Uterus (tissue), 4 donors: ENCODE results near the gene MTSS2. TPM values are rescaled to one million over a fixed set of nuclear protein-coding genes. Genes with fewer than 3 reads are reported as not detected.
A peak's percentile ranks its signal among the peaks of the same experiment; 100 is the strongest.

Source experiments
- DNase-seq, 2 donors: peaks; one replicate each; pipeline ENCODE4 v3.0.0-alpha.2; 2019 to 2020
- H3K27ac ChIP-seq, 2 donors: fragments of 200-600 bp; sonication (generic); 1 replicate in 1 of 2; 2 replicates in 1 of 2; pipeline ENCODE4 v1.5.1; 2016 to 2018
- H3K27me3 ChIP-seq, 2 donors: fragments of 200-600 bp; sonication (generic); one replicate each; pipeline ENCODE4 v1.5.1; 2018 to 2019; ENCODE audit warnings: control low read depth in 1 of 2
- H3K36me3 ChIP-seq, 2 donors: fragments of 200-600 bp; sonication (generic); one replicate each; pipeline ENCODE4 v1.5.1; 2019; ENCODE audit warnings: control low read depth in 1 of 2
- H3K4me1 ChIP-seq, 2 donors: fragments of 200-600 bp; sonication (generic); one replicate each; pipeline ENCODE4 v1.5.1; 2018 to 2019; ENCODE audit warnings: control low read depth in 1 of 2
- H3K4me3 ChIP-seq, 2 donors: fragments of 200-600 bp; sonication (generic); 1 replicate in 1 of 2; 2 replicates in 1 of 2; pipeline ENCODE4 v1.5.1; 2018 to 2019; ENCODE audit warnings: mild to moderate bottlenecking in 1 of 2
- H3K9me3 ChIP-seq, 2 donors: fragments of 200-600 bp; sonication (generic); one replicate each; pipeline ENCODE4 v1.5.1; 2019; ENCODE audit warnings: control low read depth in 1 of 2
- POLR2A ChIP-seq, 2 donors: fragments of 450-650 bp; IDR thresholded peaks; one replicate each; pipeline ENCODE4 v1.6.1; 2016; ENCODE audit warnings: antibody characterized with exemption in 2 of 2, mild to moderate bottlenecking in 1 of 2, moderate library complexity in 1 of 2
- intact Hi-C: fragments of 100-400 bp; cut with DNase I; formaldehyde crosslinking; loops from one replicate; pipeline ENCODE4 v1.15.1; 2023; ENCODE audit warnings: low total_unique reads
- total RNA-seq, 4 donors: library from RNA; depleted of rRNA in 3 of 4; stranded (reverse); fragments of >200 nt in 3 of 4; gene quantifications; one replicate each; pipeline versions ENCODE4 v1.1.0 to v1.2.4, GENCODE V29; 2014 to 2023
- TF ChIP-seq, protein P1 (sequence below), 4 experiments: fragments of 200-600 bp in 2 of 4; fragments of 450-650 bp in 2 of 4; sonication (generic) in 2 of 4; IDR thresholded peaks; one replicate each; pipeline ENCODE4 v1.5.1; 2016 to 2019; ENCODE audit warnings: antibody characterized with exemption in 4 of 4, mild to moderate bottlenecking in 2 of 4, moderate library complexity in 1 of 4
- donor health status: DM: yes; HTN: yes; CAD: no.

The MTSS2 gene
- total RNA-seq, 4 donors from 2014 or later, result 11.2 to 142 (median 18.2) TPM

DNA sequence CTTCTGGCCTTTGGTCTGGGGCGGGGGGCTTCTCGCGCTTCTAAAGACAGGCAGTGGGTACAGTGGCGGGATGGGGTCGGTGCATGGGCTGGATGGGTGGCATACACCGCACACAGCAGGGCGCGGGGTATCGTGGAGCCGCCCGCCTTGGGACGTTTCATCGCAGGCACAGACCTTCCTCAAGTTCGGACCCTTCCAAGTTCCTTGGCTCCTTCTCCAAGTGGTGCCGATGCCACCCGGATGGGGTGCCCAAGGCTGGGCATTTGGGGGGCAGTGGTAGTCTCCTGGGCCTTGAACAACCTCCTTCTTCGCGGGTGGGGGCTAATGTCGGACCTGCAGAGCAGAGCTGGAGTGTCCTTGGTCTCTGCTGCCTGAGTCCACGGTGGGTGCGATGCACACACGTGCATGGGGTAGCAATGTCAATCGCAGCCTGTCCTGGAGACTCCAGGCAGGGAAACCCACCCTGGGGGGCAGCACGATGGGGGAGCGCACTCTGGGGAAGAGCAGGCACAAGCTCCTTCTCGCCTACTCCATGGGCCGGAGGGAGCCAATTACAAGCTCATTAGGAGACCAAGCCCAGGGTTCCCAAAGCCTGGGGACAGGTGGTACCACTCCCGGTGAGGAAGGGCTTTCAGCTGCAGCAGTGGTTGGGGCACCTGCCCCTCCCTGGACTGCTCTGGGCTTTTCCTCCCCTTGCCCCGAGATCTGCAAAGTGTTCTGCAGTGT is 686 bp upstream of the MTSS2 start:
- DNase-seq, result no peak
- Histone ChIP-seq H3K36me3 (no peaks in the 10 kb centered on the region), H3K27ac (peak overlapping the region; percentile 93 to 97), H3K9me3 (no peaks in the 10 kb centered on the region), H3K4me3 (peak overlapping the region; percentile 24 to 46), H3K4me1 (peaks cover 21 to 63% of the 10 kb centered on the region in 2 donors), H3K27me3 (no peaks in the 10 kb centered on the region)
- TF ChIP-seq POLR2A (IDR thresholded peaks at IDR 0.05), result peak in 1 of 2 donors; percentile 28
- TF ChIP-seq, protein P1, sequence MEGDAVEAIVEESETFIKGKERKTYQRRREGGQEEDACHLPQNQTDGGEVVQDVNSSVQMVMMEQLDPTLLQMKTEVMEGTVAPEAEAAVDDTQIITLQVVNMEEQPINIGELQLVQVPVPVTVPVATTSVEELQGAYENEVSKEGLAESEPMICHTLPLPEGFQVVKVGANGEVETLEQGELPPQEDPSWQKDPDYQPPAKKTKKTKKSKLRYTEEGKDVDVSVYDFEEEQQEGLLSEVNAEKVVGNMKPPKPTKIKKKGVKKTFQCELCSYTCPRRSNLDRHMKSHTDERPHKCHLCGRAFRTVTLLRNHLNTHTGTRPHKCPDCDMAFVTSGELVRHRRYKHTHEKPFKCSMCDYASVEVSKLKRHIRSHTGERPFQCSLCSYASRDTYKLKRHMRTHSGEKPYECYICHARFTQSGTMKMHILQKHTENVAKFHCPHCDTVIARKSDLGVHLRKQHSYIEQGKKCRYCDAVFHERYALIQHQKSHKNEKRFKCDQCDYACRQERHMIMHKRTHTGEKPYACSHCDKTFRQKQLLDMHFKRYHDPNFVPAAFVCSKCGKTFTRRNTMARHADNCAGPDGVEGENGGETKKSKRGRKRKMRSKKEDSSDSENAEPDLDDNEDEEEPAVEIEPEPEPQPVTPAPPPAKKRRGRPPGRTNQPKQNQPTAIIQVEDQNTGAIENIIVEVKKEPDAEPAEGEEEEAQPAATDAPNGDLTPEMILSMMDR (IDR thresholded peaks at IDR 0.05), result no peak
- intact Hi-C loops, result no loop called here

- Histone ChIP-seq H3K27me3 (no peaks in the 10 kb centered on the region), H3K27ac (peak overlapping the region; percentile 85 to 97), H3K36me3 (no peaks in the 10 kb centered on the region), H3K9me3 (no peaks in the 10 kb centered on the region), H3K4me1 (peaks cover 27 to 59% of the 10 kb centered on the region in 2 donors), H3K4me3 (peak overlapping the region; percentile 48 to 80)
- intact Hi-C loops, result no loop called here
- no peak for DNase-seq
- TF ChIP-seq, protein P1 (IDR thresholded peaks at IDR 0.05), result peak in 1 of 4 experiments; percentile 14
- TF ChIP-seq POLR2A (IDR thresholded peaks at IDR 0.05), result no peak
Observed at GRCh38 chr16:70685061-70685937, 554 bp downstream of the MTSS2 start.

DNA sequence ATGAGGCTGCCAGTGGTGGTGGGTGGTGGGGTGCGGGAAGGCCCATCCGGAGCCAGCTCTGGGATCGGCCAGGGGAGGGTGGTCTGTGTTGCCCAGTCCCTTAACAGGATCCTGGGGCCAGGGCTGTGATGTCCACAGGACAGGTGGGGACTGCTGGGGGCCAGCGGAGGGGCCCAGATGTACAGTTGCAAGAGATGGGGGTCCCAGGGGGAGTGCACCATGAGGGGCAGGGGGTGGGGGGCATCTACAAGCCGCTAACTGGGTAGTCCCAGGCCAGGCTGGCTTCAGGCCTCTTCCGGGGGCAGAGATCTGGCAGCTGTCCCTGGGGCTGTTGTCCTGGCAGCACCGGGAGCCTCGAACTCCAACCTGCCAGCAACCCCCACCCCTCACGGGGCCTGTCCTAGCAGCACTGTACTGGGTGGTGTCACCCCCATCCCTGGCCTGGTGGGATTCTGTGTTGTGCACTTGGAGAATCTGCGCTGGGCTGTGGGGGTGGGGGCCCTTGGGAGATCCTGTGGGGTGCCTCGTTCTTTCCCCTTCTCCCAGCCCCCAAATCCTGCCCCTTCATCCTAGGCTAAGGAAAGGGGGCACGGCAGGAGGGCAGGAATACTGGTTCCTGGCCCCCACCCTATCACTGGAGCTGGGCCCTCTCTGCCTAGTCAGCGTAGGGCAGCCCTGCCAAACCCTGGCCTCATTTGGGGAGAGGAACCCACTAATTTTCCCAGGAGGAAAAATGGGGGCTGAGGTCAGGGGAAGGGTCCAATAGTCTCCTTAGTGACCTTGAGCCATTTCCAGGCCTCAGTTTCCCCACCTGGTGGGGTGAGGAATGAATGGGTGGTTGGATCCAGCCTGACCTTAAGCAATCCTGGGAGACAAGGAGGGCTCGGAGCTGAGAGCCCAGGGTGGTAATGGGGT is 1.4 kb downstream of the MTSS2 start:
- TF ChIP-seq, protein P1 (IDR thresholded peaks at IDR 0.05), result no peak
- TF ChIP-seq POLR2A (IDR thresholded peaks at IDR 0.05), result no peak
- Histone ChIP-seq H3K36me3 (no peaks in the 10 kb centered on the region), H3K9me3 (no peaks in the 10 kb centered on the region), H3K27me3 (no peaks in the 10 kb centered on the region), H3K4me3 (peak overlapping the region; percentile 48 to 80), H3K27ac (peak overlapping the region; percentile 85 to 97), H3K4me1 (peaks cover 29 to 58% of the 10 kb centered on the region in 2 donors)
- intact Hi-C loops, result no loop called here
- no peak for DNase-seq

- Histone ChIP-seq H3K36me3 (no peaks in the 10 kb centered on the region), H3K27ac (peak overlapping the region; percentile 85 to 97), H3K9me3 (no peaks in the 10 kb centered on the region), H3K4me3 (peak overlapping the region in 1 of 2 donors; percentile 80), H3K4me1 (peaks cover 21 to 47% of the 10 kb centered on the region in 2 donors), H3K27me3 (no peaks in the 10 kb centered on the region)
- no peak for DNase-seq
- no peak for TF ChIP-seq POLR2A (IDR thresholded peaks at IDR 0.05)
- TF ChIP-seq, protein P1 (IDR thresholded peaks at IDR 0.05), result no peak
- intact Hi-C loops, result no loop called here
Observed at GRCh38 chr16:70683146-70683944, 2.5 kb downstream of the MTSS2 start.
